Calu3 (cell line): Measurements from ENCODE around the gene RAB29. TPM values are rescaled to one million over a fixed set of nuclear protein-coding genes. Genes with fewer than 3 reads are reported as not detected.

Experiments used
- BruUV-seq: library from RNA; stranded (reverse); fragments of 400-500 nt; replicated peaks from 2 replicates; lab custom pipeline; 2021; lab: Mats Ljungman, UMichigan
- CTCF ChIA-PET: fragments of 300-600 bp; sonication (Branson Sonifier 250); formaldehyde crosslinking; loops from one replicate; lab custom pipeline; 2022; ENCODE audit warnings: antibody characterized with exemption; lab: Charles Lee
- DNase-seq: peaks from one replicate; pipeline ENCODE4 v3.0.0; 2022
- H3K27ac Mint-ChIP-seq: one replicate; pipeline ENCODE4 v1.8.0; 2022; ENCODE audit warnings: mixed read lengths; ENCODE audit not compliant: unreplicated experiment
- H3K27me3 Mint-ChIP-seq: one replicate; pipeline ENCODE4 v1.8.0; 2022; ENCODE audit warnings: mixed read lengths; ENCODE audit not compliant: unreplicated experiment
- H3K36me3 Mint-ChIP-seq: one replicate; pipeline ENCODE4 v1.8.0; 2022; ENCODE audit warnings: mild to moderate bottlenecking, moderate library complexity, mixed read lengths; ENCODE audit not compliant: insufficient read depth, unreplicated experiment
- H3K4me1 Mint-ChIP-seq: one replicate; pipeline ENCODE4 v1.8.0; 2022; ENCODE audit warnings: mild to moderate bottlenecking, low read depth, mixed read lengths; ENCODE audit not compliant: unreplicated experiment
- H3K4me3 Mint-ChIP-seq: one replicate; pipeline ENCODE4 v1.8.0; 2022; ENCODE audit warnings: mild to moderate bottlenecking, low read depth, moderate library complexity, mixed read lengths; ENCODE audit not compliant: unreplicated experiment
- H3K9me3 Mint-ChIP-seq: one replicate; pipeline ENCODE4 v1.8.0; 2022; ENCODE audit warnings: low read depth, mixed read lengths; ENCODE audit not compliant: unreplicated experiment
- CTCF ChIP-seq: fragments of 200-600 bp; IDR thresholded peaks from one replicate; pipeline ENCODE4 v1.8.0; 2022; ENCODE audit warnings: antibody characterized with exemption; ENCODE audit not compliant: unreplicated experiment
- intact Hi-C: fragments of 100-400 bp; cut with micrococcal nuclease; formaldehyde crosslinking; loops from one replicate; pipeline ENCODE4 v1.10.0; 2022; ENCODE audit not compliant: unreplicated experiment
- total RNA-seq: library from RNA; stranded (reverse); gene quantifications from 2 replicates; pipeline ENCODE4 v1.2.3, GENCODE V29; 2022

Gene RAB29
- total RNA-seq, 1 experiment from 2014 or later: 27.1 TPM

- no peak for DNase-seq
- intact Hi-C loops: no loop called here
- CTCF ChIA-PET: interaction anchor here (0.6 kb wide), 1 partner anchor 44 kb away, joined by 3 read pairs; no protein-coding TSS in a partner anchor
- H3K9me3 Mint-ChIP-seq: no peaks in the 10 kb centered on the region
- H3K4me1 Mint-ChIP-seq: peaks cover 6% of the 10 kb centered on the region
- no peaks in the 10 kb centered on the region for H3K27me3 Mint-ChIP-seq
- no TSS peak for BruUV-seq
- no peak overlapping the region for H3K27ac Mint-ChIP-seq
- no peak overlapping the region for H3K4me3 Mint-ChIP-seq
- H3K36me3 Mint-ChIP-seq: peaks cover 5% of the 10 kb centered on the region
- TF ChIP-seq CTCF: no peak
Measured at GRCh38 chr1:205766038-205766437, 9.2 kb downstream of the RAB29 start.

- DNase-seq: no peak
- Mint-ChIP-seq H3K27me3 (no peaks in the 10 kb centered on the region), H3K36me3 (peaks cover 4% of the 10 kb centered on the region), H3K4me1 (peaks cover 6% of the 10 kb centered on the region), H3K9me3 (no peaks in the 10 kb centered on the region), H3K4me3 (no peak overlapping the region), H3K27ac (no peak overlapping the region)
- CTCF ChIA-PET: interaction anchor here (1.0 kb wide), 1 partner anchor 487 kb away, joined by 6 read pairs; no protein-coding TSS in a partner anchor
- intact Hi-C loops: no loop called here
- BruUV-seq: no TSS peak
- no peak for TF ChIP-seq CTCF
Measured at GRCh38 chr1:205764578-205764977, 10.7 kb downstream of the RAB29 start.

- DNase-seq: no peak
- Mint-ChIP-seq H3K4me3 (no peak overlapping the region), H3K4me1 (peaks cover 6% of the 10 kb centered on the region), H3K36me3 (no peaks in the 10 kb centered on the region), H3K9me3 (no peaks in the 10 kb centered on the region), H3K27me3 (no peaks in the 10 kb centered on the region), H3K27ac (no peak overlapping the region)
- BruUV-seq: no TSS peak
- intact Hi-C loops: no loop called here
- no peak for TF ChIP-seq CTCF
- CTCF ChIA-PET: interaction anchor here (1.0 kb wide), 1 partner anchor 487 kb away, joined by 6 read pairs; no protein-coding TSS in a partner anchor
Measured at GRCh38 chr1:205763980-205764379, 11.3 kb downstream of the RAB29 start.

- Mint-ChIP-seq H3K4me1 (no peaks in the 10 kb centered on the region), H3K27ac (no peak overlapping the region), H3K36me3 (no peaks in the 10 kb centered on the region), H3K4me3 (no peak overlapping the region), H3K27me3 (peaks cover 13% of the 10 kb centered on the region), H3K9me3 (no peaks in the 10 kb centered on the region)
- no TSS peak for BruUV-seq
- TF ChIP-seq CTCF: no peak
- CTCF ChIA-PET: interaction anchor here (0.8 kb wide), 1 partner anchor 12 kb away, joined by 3 read pairs; no protein-coding TSS in a partner anchor
- no peak for DNase-seq
- intact Hi-C loops: no loop called here
Measured at GRCh38 chr1:205760606-205761005, 14.7 kb downstream of the RAB29 start.
